HepG2 (cell line): ENCODE data around the gene CDRT15L2. TPM values are rescaled to one million over a fixed set of nuclear protein-coding genes. Genes with fewer than 3 reads are reported as not detected.
"Not testable (repeated sequence)": the region's sequence is repeated elsewhere in the genome, so short reads cannot be mapped to it uniquely, and the experiment has no call there.

Experiments
- ATAC-seq: fragments of 200-7000 bp; cut with Tn5 transposase; 3 replicates; pipeline ENCODE4 v1.9.1; 2020; ENCODE audit warnings: mild to moderate bottlenecking, moderate library complexity
- BruUV-seq: library from RNA; stranded (reverse); fragments of 400-500 nt; replicated peaks from 2 replicates; lab custom pipeline; 2021; lab: Mats Ljungman, UMichigan
- CTCF ChIA-PET: fragments of 300-600 bp; formaldehyde crosslinking; extraction: SDS; loops from one replicate; lab custom pipeline; 2021; ENCODE audit warnings: low total read pairs, inconsistent platforms, low intra/inter-chr PET ratio; lab: Yijun Ruan, JAX
- POLR2A ChIA-PET: fragments of 350-600 bp; sonication (Branson Sonifier 250); formaldehyde crosslinking; loops from one replicate; lab custom pipeline; 2020; ENCODE audit warnings: antibody characterized with exemption, inconsistent platforms; lab: Yijun Ruan, JAX
- DNase-seq: peaks from one replicate; pipeline ENCODE4 v3.0.0-alpha.2; 2015; ENCODE audit warnings: low spot score
- FAIRE-seq: peaks from 3 replicates; lab custom pipeline; 2011; peaks lifted over from hg19 to GRCh38; lab: Jason Lieb, UNC
- H2AFZ ChIP-seq: one replicate; pipeline ENCODE4 v1.6.1; 2011; ENCODE audit warnings: low read length, inconsistent platforms
- H3K27ac ChIP-seq: fragments of 300-600 bp; 3 replicates; pipeline ENCODE4 v1.8.0; 2011; ENCODE audit warnings: mixed run types, mild to moderate bottlenecking, mixed read lengths, low read length, inconsistent platforms; ENCODE audit not compliant: insufficient read depth; ENCODE audit errors: extremely low read length
- H3K27me3 ChIP-seq, 2 experiments: fragments of 200-600 bp in 1 of 2; 2 replicates in 1 of 2; 3 replicates in 1 of 2; pipeline versions ENCODE4 v1.6.0 to v1.8.0; 2011; ENCODE audit warnings: low read length in 2 of 2, mild to moderate bottlenecking in 2 of 2, moderate library complexity in 2 of 2, inconsistent platforms in 1 of 2; ENCODE audit not compliant: insufficient read depth in 2 of 2, control insufficient read depth in 1 of 2
- H3K36me3 ChIP-seq, 2 experiments: fragments of 200-600 bp in 1 of 2; replicated peaks in 1 of 2; 2 replicates in 1 of 2; 3 replicates in 1 of 2; pipeline versions ENCODE4 v1.5.1 to v1.8.0; 2011; ENCODE audit warnings: low read length in 2 of 2, inconsistent platforms in 1 of 2; ENCODE audit not compliant: insufficient read depth in 2 of 2, control insufficient read depth in 1 of 2
- H3K4me1 ChIP-seq: 2 replicates; pipeline ENCODE4 v1.5.1; 2012; ENCODE audit warnings: low read length, inconsistent platforms; ENCODE audit not compliant: insufficient read depth
- H3K4me2 ChIP-seq: 2 replicates; pipeline ENCODE4 v1.6.0; 2011; ENCODE audit warnings: low read depth, low read length, inconsistent platforms
- H3K4me3 ChIP-seq, 3 experiments: fragments of 200-600 bp in 1 of 3; sonication (generic), shearing (Covaris generic) in 1 of 3; replicated peaks in 1 of 3; 2 replicates each; pipeline ENCODE4 v1.5.1; 2011 to 2016; ENCODE audit warnings: low read length in 3 of 3, inconsistent platforms in 2 of 3, low read depth in 2 of 3, mild to moderate bottlenecking in 2 of 3, control low read depth in 1 of 3, mixed read lengths in 1 of 3; ENCODE audit not compliant: insufficient read depth in 1 of 3
- H3K79me2 ChIP-seq: one replicate; pipeline ENCODE4 v1.6.1; 2011; ENCODE audit warnings: low read length, inconsistent platforms; ENCODE audit not compliant: insufficient read depth
- H3K9ac ChIP-seq: 2 replicates; pipeline ENCODE4 v1.6.0; 2011; ENCODE audit warnings: mild to moderate bottlenecking, low read depth, low read length, inconsistent platforms; ENCODE audit not compliant: insufficient read depth
- H3K9me3 ChIP-seq: 2 replicates; pipeline ENCODE4 v1.5.1; 2012; ENCODE audit warnings: mild to moderate bottlenecking, low read length
- H4K20me1 ChIP-seq: 2 replicates; pipeline ENCODE4 v1.6.0; 2011; ENCODE audit warnings: inconsistent platforms, mild to moderate bottlenecking, low read length, moderate library complexity; ENCODE audit not compliant: insufficient read depth
- ZFP36L2 ChIP-seq: sonication (generic); formaldehyde crosslinking; IDR thresholded peaks from 2 replicates; pipeline ENCODE4 v1.4.0; 2020; ENCODE audit warnings: missing genetic modification reagents
- WGBS: methylation state at CpG from one replicate; pipeline ENCODE4 v1.1.6; 2017; ENCODE audit warnings: low lambda C conversion rate; 5-methylcytosine and 5-hydroxymethylcytosine counted together
- in situ Hi-C: cut with HindIII; loops from 2 replicates; pipeline ENCODE4 v1.10.0; 2017; ENCODE audit warnings: low pct_unique_long_range_greater_than_20kb; ENCODE audit not compliant: extremely low pct_ligation_motif_present
- intact Hi-C: fragments of 100-400 bp; cut with micrococcal nuclease; formaldehyde crosslinking; loops from one replicate; pipeline ENCODE4 v1.10.0; 2022; ENCODE audit not compliant: unreplicated experiment
- polyA plus RNA-seq, 8 experiments: library from polyadenylated mRNA; depleted of rRNA in 3 of 8; stranded (reverse) in 7 of 8; unstranded in 1 of 8; fragments of >200 nt; fragmentation: Illumina TruSeq in 4 of 8; extraction: Trizol in 4 of 8; gene quantifications; 2 replicates each; pipeline versions ENCODE4 v1.2.1 to v1.2.3, GENCODE V29; 2011 to 2016; ENCODE audit warnings: low read depth in 4 of 8, missing spikeins in 1 of 8, mixed read lengths in 1 of 8; ENCODE audit not compliant: insufficient read depth in 1 of 8
- small RNA-seq, 3 experiments: library from RNA; depleted of rRNA; stranded (forward); fragments of <200 nt; gene quantifications; one replicate each; pipeline ENCODE3, GENCODE V24; 2012; ENCODE audit warnings: low read depth in 2 of 3, low replicate concordance in 1 of 3; ENCODE audit not compliant: insufficient read length in 3 of 3, insufficient read depth in 2 of 3
- total RNA-seq, 5 experiments: library from RNA; depleted of rRNA; stranded (reverse); fragments of >200 nt; fragmentation: Illumina TruSeq; extraction: Trizol; gene quantifications; 2 replicates each; pipeline ENCODE4 v1.2.3, GENCODE V29; 2016; ENCODE audit warnings: low read depth in 1 of 5

CDRT15L2 gene
- total and polyA plus RNA-seq, 2 of the 13 experiments (the other 11 are each of a cell fraction or from before 2014, with no cell fraction given) = not detected

GRCh38 chr17:20613905-20614304 is 34.4 kb downstream of the CDRT15L2 start:
- FAIRE-seq (no peak), DNase-seq (no peak), ATAC-seq (no peak)
- no peak overlapping the region for H3K9ac ChIP-seq
- no peak overlapping the region for H3K4me3 ChIP-seq
- H3K9me3 ChIP-seq = no peaks in the 10 kb centered on the region
- no peaks in the 10 kb centered on the region for H3K4me1 ChIP-seq
- POLR2A ChIA-PET = no interaction called here
- no peaks in the 10 kb centered on the region for H3K27me3 ChIP-seq
- H3K79me2 ChIP-seq = no peaks in the 10 kb centered on the region
- in situ Hi-C loops (no loop called here), intact Hi-C loops (no loop called here)
- H2AFZ ChIP-seq = no peak overlapping the region
- no peak overlapping the region for H3K27ac ChIP-seq
- TF ChIP-seq ZFP36L2 (CRISPR knock-in tag) = no peak
- TF ChIP-seq, all 625 proteins: peak for 0
- Histone ChIP-seq H3K4me2 (no peak overlapping the region), H4K20me1 (no peaks in the 10 kb centered on the region), H3K36me3 (no peaks in the 10 kb centered on the region)
- BruUV-seq = no TSS peak
- CTCF ChIA-PET = no interaction called here
- WGBS = 58% methylated on average over 9 of the region's 13 CpGs

GRCh38 chr17:20615461-20615860 is 35.9 kb downstream of the CDRT15L2 start:
- H3K27ac ChIP-seq, H3K4me1 ChIP-seq, H3K27me3 ChIP-seq, CTCF ChIA-PET, in situ Hi-C loops, H2AFZ ChIP-seq, intact Hi-C loops, ATAC-seq, H3K9me3 ChIP-seq, BruUV-seq, H4K20me1 ChIP-seq, H3K4me3 ChIP-seq, H3K36me3 ChIP-seq, H3K4me2 ChIP-seq, H3K9ac ChIP-seq, POLR2A ChIA-PET, DNase-seq, H3K79me2 ChIP-seq: not testable (repeated sequence)
- FAIRE-seq = peak; percentile 39
- 8% methylated on average over 3 of the region's 3 CpGs for WGBS

Small RNA genes within 50 kb of the gene (small RNA-seq; reads per million reads assigned to genes)
- gene AC015818.1 = 0 reads per million in 3 experiments
- gene AC087499.1 = 0 reads per million in 3 experiments
- gene AC087499.3 = 0 reads per million in 3 experiments

Other genes with a start within 250 kb of the CDRT15L2 start
- not detected in 2 replicates for gene LGALS9B, start 112.2 kb upstream of the CDRT15L2 start, total RNA-seq (2016; rRNA removed; fragmentation: Illumina TruSeq; extraction: Trizol)
- not detected in 2 replicates for gene LGALS9B, start 112.2 kb upstream of the CDRT15L2 start, polyA plus RNA-seq (2011; rRNA removed)